Neural cell (in vitro differentiated cells): ENCODE results near the gene NPIPA2.
"Not testable (repeated sequence)": the region's sequence is repeated elsewhere in the genome, so short reads cannot be mapped to it uniquely, and the experiment has no call there.

Experiments used
- POLR2AphosphoS5 ChIP-seq: IDR thresholded peaks from 2 replicates; pipeline ENCODE4 v1.6.1; 2012
- TF ChIP-seq, protein P1 (sequence below): IDR thresholded peaks from 2 replicates; pipeline ENCODE4 v1.6.1; 2012; ENCODE audit warnings: borderline replicate concordance
- TF ChIP-seq, protein P2 (sequence below): fragments of 450-650 bp; IDR thresholded peaks from 2 replicates; pipeline ENCODE4 v1.5.1; 2014; ENCODE audit warnings: antibody characterized with exemption, mild to moderate bottlenecking, moderate library complexity; ENCODE audit not compliant: poor library complexity, severe bottlenecking

DNA sequence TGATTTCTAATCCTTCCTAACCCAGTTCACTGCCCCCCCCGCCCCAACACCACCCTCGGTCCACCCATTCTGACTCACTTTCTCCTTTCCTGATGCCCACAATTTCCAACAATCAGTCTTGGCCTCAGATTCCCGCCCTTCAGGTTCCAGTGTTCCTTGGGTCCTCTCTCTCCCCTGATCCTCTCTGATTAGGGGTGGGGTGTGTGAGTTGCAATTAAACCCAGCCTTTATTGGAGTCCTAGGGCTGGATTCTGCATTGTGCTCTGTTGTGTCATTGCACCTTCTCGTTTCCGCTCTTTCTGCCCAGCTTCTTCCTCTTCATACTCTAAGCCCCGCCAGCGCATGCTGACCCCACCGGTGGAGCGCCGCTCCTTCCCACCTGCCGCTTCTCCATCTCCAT lies 539 bp upstream of the NPIPA2 start:
- TF ChIP-seq POLR2AphosphoS5 = not testable (repeated sequence)
- TF ChIP-seq, protein P1, sequence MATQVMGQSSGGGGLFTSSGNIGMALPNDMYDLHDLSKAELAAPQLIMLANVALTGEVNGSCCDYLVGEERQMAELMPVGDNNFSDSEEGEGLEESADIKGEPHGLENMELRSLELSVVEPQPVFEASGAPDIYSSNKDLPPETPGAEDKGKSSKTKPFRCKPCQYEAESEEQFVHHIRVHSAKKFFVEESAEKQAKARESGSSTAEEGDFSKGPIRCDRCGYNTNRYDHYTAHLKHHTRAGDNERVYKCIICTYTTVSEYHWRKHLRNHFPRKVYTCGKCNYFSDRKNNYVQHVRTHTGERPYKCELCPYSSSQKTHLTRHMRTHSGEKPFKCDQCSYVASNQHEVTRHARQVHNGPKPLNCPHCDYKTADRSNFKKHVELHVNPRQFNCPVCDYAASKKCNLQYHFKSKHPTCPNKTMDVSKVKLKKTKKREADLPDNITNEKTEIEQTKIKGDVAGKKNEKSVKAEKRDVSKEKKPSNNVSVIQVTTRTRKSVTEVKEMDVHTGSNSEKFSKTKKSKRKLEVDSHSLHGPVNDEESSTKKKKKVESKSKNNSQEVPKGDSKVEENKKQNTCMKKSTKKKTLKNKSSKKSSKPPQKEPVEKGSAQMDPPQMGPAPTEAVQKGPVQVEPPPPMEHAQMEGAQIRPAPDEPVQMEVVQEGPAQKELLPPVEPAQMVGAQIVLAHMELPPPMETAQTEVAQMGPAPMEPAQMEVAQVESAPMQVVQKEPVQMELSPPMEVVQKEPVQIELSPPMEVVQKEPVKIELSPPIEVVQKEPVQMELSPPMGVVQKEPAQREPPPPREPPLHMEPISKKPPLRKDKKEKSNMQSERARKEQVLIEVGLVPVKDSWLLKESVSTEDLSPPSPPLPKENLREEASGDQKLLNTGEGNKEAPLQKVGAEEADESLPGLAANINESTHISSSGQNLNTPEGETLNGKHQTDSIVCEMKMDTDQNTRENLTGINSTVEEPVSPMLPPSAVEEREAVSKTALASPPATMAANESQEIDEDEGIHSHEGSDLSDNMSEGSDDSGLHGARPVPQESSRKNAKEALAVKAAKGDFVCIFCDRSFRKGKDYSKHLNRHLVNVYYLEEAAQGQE = not testable (repeated sequence)
- TF ChIP-seq, protein P2, sequence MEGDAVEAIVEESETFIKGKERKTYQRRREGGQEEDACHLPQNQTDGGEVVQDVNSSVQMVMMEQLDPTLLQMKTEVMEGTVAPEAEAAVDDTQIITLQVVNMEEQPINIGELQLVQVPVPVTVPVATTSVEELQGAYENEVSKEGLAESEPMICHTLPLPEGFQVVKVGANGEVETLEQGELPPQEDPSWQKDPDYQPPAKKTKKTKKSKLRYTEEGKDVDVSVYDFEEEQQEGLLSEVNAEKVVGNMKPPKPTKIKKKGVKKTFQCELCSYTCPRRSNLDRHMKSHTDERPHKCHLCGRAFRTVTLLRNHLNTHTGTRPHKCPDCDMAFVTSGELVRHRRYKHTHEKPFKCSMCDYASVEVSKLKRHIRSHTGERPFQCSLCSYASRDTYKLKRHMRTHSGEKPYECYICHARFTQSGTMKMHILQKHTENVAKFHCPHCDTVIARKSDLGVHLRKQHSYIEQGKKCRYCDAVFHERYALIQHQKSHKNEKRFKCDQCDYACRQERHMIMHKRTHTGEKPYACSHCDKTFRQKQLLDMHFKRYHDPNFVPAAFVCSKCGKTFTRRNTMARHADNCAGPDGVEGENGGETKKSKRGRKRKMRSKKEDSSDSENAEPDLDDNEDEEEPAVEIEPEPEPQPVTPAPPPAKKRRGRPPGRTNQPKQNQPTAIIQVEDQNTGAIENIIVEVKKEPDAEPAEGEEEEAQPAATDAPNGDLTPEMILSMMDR = not testable (repeated sequence)
